Endothelial cell of umbilical vein (primary cell): Measurements from ENCODE around the gene PARN. TPM values are rescaled to one million over a fixed set of nuclear protein-coding genes. Genes with fewer than 3 reads are reported as not detected.

Source experiments
- BruUV-seq: library from RNA; stranded (reverse); fragments of 400-500 nt; replicated peaks from 2 replicates; lab custom pipeline; 2021; lab: Mats Ljungman, UMichigan
- CTCF ChIA-PET: fragments of 300-600, 350-600 bp; sonication (Branson Sonifier 250); formaldehyde crosslinking; loops from one replicate; lab custom pipeline; 2021; ENCODE audit warnings: antibody characterized with exemption, inconsistent platforms; lab: Charles Lee
- POLR2A ChIA-PET: fragments of 300-600, 350-600 bp; sonication (Branson Sonifier 250); formaldehyde crosslinking; loops from one replicate; lab custom pipeline; 2021; ENCODE audit warnings: antibody characterized with exemption, inconsistent platforms; lab: Charles Lee
- DNase-seq: peaks from one replicate; pipeline ENCODE4 v3.0.0-alpha.2; 2011; ENCODE audit warnings: low read depth, low spot score
- FAIRE-seq: peaks from 2 replicates; lab custom pipeline; 2011; peaks lifted over from hg19 to GRCh38; lab: Jason Lieb, UNC
- H2AFZ ChIP-seq: 2 replicates; pipeline ENCODE4 v1.6.0; 2012; ENCODE audit warnings: low read depth, low read length, control low read depth, inconsistent platforms
- H3K27ac ChIP-seq: 2 replicates; pipeline ENCODE4 v1.5.1; 2011; ENCODE audit warnings: low read depth, mild to moderate bottlenecking, control low read depth, low read length, moderate library complexity; ENCODE audit not compliant: insufficient read depth
- H3K27me3 ChIP-seq, 2 experiments: 2 replicates each; pipeline versions ENCODE4 v1.6.0 to v1.6.1; 2011; ENCODE audit warnings: low read length in 2 of 2, mixed read lengths in 1 of 2; ENCODE audit not compliant: control insufficient read depth in 2 of 2, insufficient read depth in 2 of 2
- H3K36me3 ChIP-seq, 2 experiments: 2 replicates in 1 of 2; 3 replicates in 1 of 2; pipeline ENCODE4 v1.5.1; 2011; ENCODE audit warnings: low read length in 2 of 2, mild to moderate bottlenecking in 1 of 2, moderate library complexity in 1 of 2; ENCODE audit not compliant: control insufficient read depth in 2 of 2, insufficient read depth in 2 of 2; ENCODE audit errors: extremely low read depth in 1 of 2
- H3K4me1 ChIP-seq: 3 replicates; pipeline ENCODE4 v1.5.1; 2011; ENCODE audit warnings: mild to moderate bottlenecking, low read length; ENCODE audit not compliant: control insufficient read depth, insufficient read depth; ENCODE audit errors: extremely low read depth
- H3K4me2 ChIP-seq: 2 replicates; pipeline ENCODE4 v1.6.1; 2011; ENCODE audit warnings: low read length, control low read depth, mixed read lengths; ENCODE audit not compliant: insufficient read depth
- H3K4me3 ChIP-seq, 3 experiments: fragments of 200-600 bp in 1 of 3; sonication (generic), shearing (Covaris generic) in 1 of 3; replicated peaks in 1 of 3; 2 replicates each; pipeline ENCODE4 v1.5.1; 2011 to 2016; ENCODE audit warnings: control low read depth in 3 of 3, low read length in 3 of 3, mild to moderate bottlenecking in 2 of 3, inconsistent platforms in 1 of 3, low read depth in 1 of 3, moderate library complexity in 1 of 3; ENCODE audit not compliant: insufficient read depth in 1 of 3
- H3K79me2 ChIP-seq: 2 replicates; pipeline ENCODE4 v1.6.0; 2012; ENCODE audit warnings: low read length, inconsistent platforms; ENCODE audit not compliant: control insufficient read depth, insufficient read depth
- H3K9ac ChIP-seq: replicated peaks from 2 replicates; pipeline ENCODE3; 2011; ENCODE audit warnings: low read length, control low read depth; ENCODE audit not compliant: insufficient read depth; ENCODE audit errors: extremely low read depth
- H3K9me1 ChIP-seq: replicated peaks from 3 replicates; pipeline ENCODE4 v1.6.0; 2011; ENCODE audit warnings: mild to moderate bottlenecking, low read length; ENCODE audit not compliant: control insufficient read depth, insufficient read depth; ENCODE audit errors: extremely low read depth
- H3K9me3 ChIP-seq: replicated peaks from 2 replicates; pipeline ENCODE4 v1.5.1; 2012; ENCODE audit warnings: low read length, inconsistent platforms; ENCODE audit not compliant: control insufficient read depth, insufficient read depth
- H4K20me1 ChIP-seq: replicated peaks from 2 replicates; pipeline ENCODE3; 2011; ENCODE audit warnings: mild to moderate bottlenecking, low read length; ENCODE audit not compliant: control insufficient read depth, insufficient read depth; ENCODE audit errors: extremely low read depth
- EZH2 ChIP-seq: IDR thresholded peaks from 2 replicates; pipeline ENCODE4 v1.6.1; 2012; ENCODE audit warnings: borderline replicate concordance, low read depth, mild to moderate bottlenecking, moderate library complexity, low read length, inconsistent platforms; ENCODE audit not compliant: severe bottlenecking
- FOS ChIP-seq: IDR thresholded peaks from 2 replicates; pipeline ENCODE4 v1.6.1; 2011; ENCODE audit warnings: mild to moderate bottlenecking, low read length, moderate library complexity, borderline replicate concordance; ENCODE audit not compliant: insufficient read depth
- GATA2 ChIP-seq: IDR thresholded peaks from 2 replicates; pipeline ENCODE4 v1.7.0; 2011; ENCODE audit warnings: low read depth, mild to moderate bottlenecking, moderate library complexity, mixed read lengths, low read length; ENCODE audit not compliant: insufficient read length, insufficient read depth
- JUN ChIP-seq: IDR thresholded peaks from 2 replicates; pipeline ENCODE4 v1.6.1; 2011; ENCODE audit warnings: borderline replicate concordance, low read depth; ENCODE audit not compliant: insufficient read length, insufficient read depth
- MYC ChIP-seq: IDR thresholded peaks from one replicate; pipeline ENCODE4 v1.6.1; 2011; ENCODE audit warnings: mild to moderate bottlenecking, low read depth, low read length
- POLR2A ChIP-seq: IDR thresholded peaks from 2 replicates; pipeline ENCODE4 v1.6.1; 2012; ENCODE audit warnings: low read depth, mild to moderate bottlenecking, control low read depth, low read length
- POLR2AphosphoS5 ChIP-seq: IDR thresholded peaks from 2 replicates; pipeline ENCODE4 v1.6.1; 2012; ENCODE audit warnings: low read depth, mild to moderate bottlenecking, control low read depth, low read length, moderate library complexity; ENCODE audit not compliant: insufficient read depth
- dilution Hi-C: fragments of 300-500 bp; cut with MboI; formaldehyde crosslinking; loops from one replicate; pipeline ENCODE4 v1.15.0; 2019; ENCODE audit warnings: low sequenced_read_pairs; ENCODE audit not compliant: extremely low pct_ligation_motif_present
- intact Hi-C: fragments of 100-400 bp; cut with micrococcal nuclease; formaldehyde crosslinking; loops from one replicate; pipeline ENCODE4 v1.10.0; 2022
- polyA plus RNA-seq, 4 experiments: library from polyadenylated mRNA; depleted of rRNA in 3 of 4; stranded (reverse) in 3 of 4; unstranded in 1 of 4; fragments of >200 nt; gene quantifications; 2 replicates each; pipeline versions ENCODE4 v1.2.1 to v1.2.3, GENCODE V29; 2011 to 2012; ENCODE audit warnings: missing spikeins in 1 of 4
- total RNA-seq: library from RNA; stranded (reverse); gene quantifications from 2 replicates; pipeline ENCODE4 v1.2.3, GENCODE V29; 2021
- TF ChIP-seq, protein P1 (sequence below), 2 donors: IDR thresholded peaks; 1 replicate in 1 of 2; 2 replicates in 1 of 2; pipeline ENCODE4 v1.5.1; 2011; ENCODE audit warnings: low read length in 2 of 2, mild to moderate bottlenecking in 2 of 2, moderate library complexity in 2 of 2, control low read depth in 1 of 2, inconsistent platforms in 1 of 2, low read depth in 1 of 2; ENCODE audit not compliant: insufficient read depth in 1 of 2; ENCODE audit errors: extremely low read depth in 1 of 2
- TF ChIP-seq, protein P2 (sequence below): IDR thresholded peaks from 2 replicates; pipeline ENCODE4 v1.6.1; 2011; ENCODE audit not compliant: insufficient read depth, insufficient read length

PARN gene
- total and polyA plus RNA-seq, 2 donors (not counting 3 experiments of a cell fraction or from before 2014, with no cell fraction given) = 16.9 to 24.6 TPM

DNA sequence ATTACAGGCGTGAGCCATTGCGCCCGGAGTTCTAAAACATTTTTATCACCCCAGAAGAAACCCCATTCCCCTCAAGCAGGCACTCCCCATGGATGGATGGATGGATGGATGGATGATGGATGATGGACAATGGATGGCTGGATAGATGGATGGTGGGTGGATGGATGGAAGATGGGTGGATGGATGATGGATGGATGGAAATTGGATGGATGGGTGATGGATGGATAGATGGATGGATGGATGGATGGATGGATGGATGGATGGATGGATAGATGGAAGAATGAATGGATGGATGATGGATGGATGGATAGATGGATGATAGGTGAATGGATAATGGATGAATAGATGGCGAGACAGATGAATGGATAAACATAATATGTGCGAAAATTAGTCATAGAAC is 47.6 kb upstream of the PARN start:
- FAIRE-seq = no peak
- dilution Hi-C loops = no loop called here

More for the DNA sequence above, 47.6 kb upstream of the PARN start:
- no peaks in the 10 kb centered on the region for H3K9me3 ChIP-seq
- no peaks in the 10 kb centered on the region for H4K20me1 ChIP-seq
- H3K9ac ChIP-seq = no peak overlapping the region
- intact Hi-C loops = no loop called here
- no peaks in the 10 kb centered on the region for H3K9me1 ChIP-seq
- no peaks in the 10 kb centered on the region for H3K36me3 ChIP-seq
- no peak overlapping the region for H3K27ac ChIP-seq
- no peaks in the 10 kb centered on the region for H3K79me2 ChIP-seq
- H3K4me1 ChIP-seq = no peaks in the 10 kb centered on the region
- CTCF ChIA-PET = no interaction called here
- H3K4me2 ChIP-seq = no peak overlapping the region
- POLR2A ChIA-PET = no interaction called here
- no peak overlapping the region for H2AFZ ChIP-seq
- no peak for DNase-seq
- TF ChIP-seq GATA2 (no peak), EZH2 (no peak), POLR2AphosphoS5 (no peak), FOS (no peak), JUN (no peak), POLR2A (no peak), MYC (no peak)
- TF ChIP-seq, protein P1, sequence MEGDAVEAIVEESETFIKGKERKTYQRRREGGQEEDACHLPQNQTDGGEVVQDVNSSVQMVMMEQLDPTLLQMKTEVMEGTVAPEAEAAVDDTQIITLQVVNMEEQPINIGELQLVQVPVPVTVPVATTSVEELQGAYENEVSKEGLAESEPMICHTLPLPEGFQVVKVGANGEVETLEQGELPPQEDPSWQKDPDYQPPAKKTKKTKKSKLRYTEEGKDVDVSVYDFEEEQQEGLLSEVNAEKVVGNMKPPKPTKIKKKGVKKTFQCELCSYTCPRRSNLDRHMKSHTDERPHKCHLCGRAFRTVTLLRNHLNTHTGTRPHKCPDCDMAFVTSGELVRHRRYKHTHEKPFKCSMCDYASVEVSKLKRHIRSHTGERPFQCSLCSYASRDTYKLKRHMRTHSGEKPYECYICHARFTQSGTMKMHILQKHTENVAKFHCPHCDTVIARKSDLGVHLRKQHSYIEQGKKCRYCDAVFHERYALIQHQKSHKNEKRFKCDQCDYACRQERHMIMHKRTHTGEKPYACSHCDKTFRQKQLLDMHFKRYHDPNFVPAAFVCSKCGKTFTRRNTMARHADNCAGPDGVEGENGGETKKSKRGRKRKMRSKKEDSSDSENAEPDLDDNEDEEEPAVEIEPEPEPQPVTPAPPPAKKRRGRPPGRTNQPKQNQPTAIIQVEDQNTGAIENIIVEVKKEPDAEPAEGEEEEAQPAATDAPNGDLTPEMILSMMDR (IDR thresholded peaks at IDR 0.05; ENCODE audit: extremely low read depth in 1 of 2, insufficient read depth in 1 of 2, low read depth in 1 of 2, low read length in 2 of 2) = no peak
- TF ChIP-seq, protein P2, sequence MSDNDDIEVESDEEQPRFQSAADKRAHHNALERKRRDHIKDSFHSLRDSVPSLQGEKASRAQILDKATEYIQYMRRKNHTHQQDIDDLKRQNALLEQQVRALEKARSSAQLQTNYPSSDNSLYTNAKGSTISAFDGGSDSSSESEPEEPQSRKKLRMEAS = no peak
- no peak overlapping the region for H3K4me3 ChIP-seq
- H3K27me3 ChIP-seq = no peaks in the 10 kb centered on the region
- no TSS peak for BruUV-seq
